Measurements from ENCODE around the gene LOXL1. TPM values are rescaled to one million over a fixed set of nuclear protein-coding genes. Genes with fewer than 3 reads are reported as not detected.

LOXL1 gene
- polyA plus RNA-seq, 5 donors, result 123 to 201 (median 139) TPM

DNA sequence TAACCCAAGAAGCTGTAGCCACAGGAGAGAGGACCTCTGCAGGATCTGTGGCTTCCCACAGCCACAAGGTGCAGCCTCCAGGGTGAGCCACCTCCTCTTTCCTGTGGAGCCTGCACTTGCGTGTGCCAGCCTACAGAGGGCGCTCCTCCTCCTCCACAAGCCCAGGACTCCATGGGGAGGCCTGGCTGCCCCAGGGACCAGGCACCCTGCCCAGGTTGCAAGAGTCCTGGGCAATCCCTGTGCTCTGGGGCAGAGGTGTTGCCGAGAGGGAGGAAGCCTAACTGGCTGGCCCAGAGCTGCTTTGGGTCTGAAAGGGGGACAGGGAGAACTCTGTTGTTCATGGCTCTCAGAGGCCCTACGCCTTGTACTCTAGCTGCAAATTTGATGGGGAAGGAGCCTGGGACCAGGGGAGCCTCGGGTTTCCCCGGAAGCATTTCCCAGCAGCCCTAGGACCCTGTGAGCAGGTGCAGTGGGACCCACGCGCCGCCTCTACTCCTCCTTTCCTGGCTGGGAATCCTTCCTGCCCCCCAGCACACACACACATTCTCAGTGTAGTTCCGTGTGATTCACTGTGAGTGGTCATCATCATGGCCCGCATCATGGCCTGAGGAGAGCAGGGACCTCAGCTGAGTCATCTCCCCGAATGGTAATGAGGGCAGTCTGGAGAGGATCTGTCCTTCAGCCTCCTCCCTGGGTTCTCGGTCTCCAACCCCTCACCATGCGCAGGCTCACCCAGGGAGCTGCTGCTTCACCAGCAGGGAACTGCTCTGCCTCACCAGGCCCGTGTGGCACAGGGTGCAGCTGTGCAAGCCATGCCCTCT is 28.6 kb upstream of the LOXL1 start:
- DNase-seq, result no peak

DNA sequence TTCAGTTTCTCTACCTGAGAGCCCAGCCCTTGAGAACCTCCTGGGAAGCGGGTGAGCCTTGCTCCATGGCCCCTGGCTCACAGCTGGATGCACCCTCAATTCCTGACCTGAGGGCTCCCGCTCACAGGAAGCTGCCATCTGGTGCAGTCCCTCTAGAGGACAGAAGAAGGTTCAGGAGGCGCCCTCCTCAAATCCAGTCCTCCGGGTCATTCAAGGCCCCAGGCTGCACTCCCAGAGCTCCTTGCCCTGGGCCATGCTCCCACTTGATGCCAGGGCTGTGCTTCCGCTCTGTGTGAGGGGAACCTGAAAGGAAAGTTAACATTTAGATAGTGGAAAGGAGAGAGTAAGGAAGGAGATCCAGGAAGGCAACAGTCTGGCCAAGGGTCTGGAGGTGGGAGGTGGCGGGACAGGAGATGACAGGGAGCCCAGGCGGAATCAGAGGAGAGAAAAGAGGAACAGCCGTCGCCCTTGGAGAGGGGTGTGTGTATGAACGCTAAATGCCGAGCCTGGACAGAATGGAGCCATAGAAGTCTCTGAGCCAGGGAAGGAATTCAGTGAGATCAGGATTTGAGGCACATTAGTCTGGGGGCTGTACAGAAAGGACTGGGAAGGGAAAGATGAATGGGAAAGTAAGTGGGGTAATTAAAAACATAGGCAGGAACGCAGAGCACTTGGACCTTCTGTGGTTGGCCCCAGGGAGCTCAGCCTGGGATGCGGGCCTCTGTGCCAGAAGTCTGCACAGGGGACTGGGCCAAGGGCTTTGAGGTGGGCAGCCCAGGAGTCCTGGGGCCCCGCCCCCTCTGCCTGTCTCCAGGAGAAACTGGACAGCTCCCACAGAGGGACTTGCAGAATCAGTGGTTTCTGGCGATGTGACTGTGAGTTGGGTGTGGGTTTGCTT is 26.8 kb upstream of the LOXL1 start:
- no peak for DNase-seq

DNA sequence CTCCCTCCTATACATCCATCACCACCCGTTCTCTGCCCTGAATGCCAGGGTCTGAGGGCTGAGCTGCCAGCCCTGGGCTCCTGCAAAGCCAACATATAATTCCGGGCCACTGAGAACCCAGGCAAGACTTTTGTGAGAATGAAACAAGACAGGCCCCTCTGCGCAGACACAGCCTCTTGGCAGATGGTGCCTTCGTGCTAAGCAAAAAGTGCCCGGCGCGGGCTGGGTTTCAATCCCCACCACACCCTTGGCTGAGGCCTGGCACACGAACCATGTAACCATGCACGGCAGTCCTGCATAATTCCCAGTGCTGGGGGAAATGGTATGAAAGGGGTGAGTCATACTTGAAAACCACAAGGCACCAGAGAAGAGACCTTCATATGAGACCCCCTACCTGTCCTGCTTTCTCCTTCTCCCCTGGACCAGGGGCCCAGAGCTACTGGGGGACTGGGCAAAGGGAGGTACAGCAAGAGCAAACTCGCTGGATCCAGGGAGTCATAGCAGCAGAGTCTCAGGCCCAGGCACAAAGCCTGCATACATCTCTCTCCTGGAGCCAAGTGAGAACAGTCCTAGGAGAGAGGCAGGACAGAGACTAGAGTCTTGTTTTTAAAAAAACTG is 26.1 kb upstream of the LOXL1 start:
- DNase-seq, result no peak

DNA sequence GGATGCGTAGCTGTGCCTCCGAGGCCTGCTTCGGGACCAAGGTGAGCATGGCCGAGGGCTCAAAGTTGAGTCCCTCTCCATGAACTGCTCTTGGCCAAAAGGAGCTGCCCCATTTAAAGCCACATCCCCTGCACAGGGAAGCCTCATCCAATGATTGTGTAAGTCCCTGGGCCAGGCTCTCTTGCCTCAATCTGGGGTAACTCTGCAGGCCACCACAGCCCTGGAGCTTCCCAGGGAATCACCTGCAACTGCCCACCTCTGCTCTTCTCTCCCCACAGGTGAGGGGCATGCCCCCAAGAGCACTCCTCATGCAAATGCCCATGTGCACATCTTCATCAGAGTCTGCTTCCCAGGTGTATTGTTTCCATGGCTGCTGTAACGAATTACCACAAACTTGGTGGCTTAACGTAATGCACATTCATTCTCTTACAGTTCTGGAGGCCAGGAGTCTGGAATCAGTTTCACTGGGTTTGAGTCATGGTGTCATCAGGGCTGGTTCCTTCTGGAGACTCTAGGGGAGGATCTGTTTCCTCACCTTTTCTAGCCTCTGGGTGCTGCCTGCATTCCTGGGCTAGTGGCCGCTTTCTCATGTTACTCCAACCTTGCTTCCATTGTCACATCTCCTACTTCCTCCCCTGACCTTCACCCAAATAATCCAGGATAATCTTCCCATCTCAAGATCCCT is 25.0 kb upstream of the LOXL1 start:
- DNase-seq, result no peak

DNA sequence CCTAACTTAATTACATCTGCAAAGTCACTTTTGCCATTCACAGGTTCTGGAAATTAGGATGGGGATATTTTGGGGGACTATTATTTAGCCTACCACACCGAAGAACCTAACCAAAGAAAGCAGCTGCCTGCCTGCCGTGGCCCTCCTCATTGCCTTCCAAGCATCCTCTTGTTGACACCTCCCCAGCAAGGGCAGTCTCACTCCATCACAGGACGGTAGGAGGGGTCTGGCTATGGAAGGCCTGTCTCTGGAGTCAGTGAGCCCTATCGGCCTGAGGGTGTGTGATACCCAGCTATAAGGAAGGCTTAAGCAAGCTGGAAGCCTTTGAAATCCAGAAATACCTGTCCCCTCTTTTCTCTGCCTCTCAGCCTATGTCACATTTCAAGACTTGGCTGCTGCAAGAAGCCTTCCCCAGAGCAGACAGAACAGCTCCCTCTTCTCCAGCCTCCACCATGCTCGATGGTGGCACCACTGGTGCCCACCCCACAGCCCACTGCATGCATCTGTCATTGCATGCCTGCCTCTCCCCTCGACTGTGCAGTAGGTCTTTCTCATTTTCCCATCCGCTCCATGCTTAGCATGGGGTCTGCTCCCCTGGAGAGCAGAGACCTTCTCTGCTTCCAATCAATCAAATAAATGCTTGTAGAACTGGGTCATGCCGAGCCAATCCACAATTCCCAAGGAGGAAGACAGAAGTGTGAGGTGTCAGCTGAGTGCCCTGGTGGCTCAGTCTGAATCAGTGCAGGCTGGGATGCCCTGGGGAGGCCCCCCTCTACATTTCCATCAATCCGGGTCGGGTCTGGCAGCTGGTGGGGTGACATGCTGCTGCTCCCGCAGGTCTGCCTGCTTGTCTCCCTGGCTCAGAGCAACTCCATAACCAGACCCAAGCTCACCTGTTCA is 23.9 kb upstream of the LOXL1 start:
- no peak for DNase-seq

DNA sequence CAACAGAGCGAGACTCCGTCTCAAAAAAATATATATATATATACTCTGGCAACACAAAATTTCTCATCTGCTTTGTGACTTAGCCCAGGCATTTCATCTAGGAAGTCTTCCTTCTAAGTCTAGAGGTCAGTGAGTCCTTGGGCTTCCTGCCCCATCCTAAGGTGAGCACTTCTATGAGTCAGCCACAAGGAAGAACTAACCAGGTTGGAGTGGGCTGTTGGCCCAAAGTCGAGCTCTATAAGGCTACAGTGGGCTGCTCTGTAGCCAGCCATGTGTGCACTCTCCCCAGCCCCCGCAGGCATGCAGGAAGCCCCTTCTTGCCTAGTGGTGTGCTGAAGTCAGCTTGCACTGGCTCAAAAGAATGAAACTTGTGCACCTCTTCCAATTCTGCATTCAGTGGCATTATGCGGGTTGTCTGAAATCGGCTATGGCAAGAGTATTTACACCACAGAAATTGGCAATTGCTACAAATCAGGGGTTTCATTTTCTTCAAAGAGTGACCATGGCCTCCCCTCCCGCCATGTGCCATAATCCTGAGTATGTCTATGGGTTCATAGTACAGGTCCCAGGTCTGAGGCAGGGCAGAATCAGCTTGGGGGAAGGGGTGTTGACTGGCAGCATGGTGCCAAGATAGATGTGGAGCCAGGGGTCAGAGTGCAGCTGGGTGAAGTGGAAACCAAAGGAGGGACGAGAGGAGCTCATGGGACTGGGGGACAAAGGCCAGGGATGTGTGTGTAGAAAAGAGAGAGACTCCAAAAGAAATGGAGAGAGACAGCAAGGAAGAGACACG is 22.0 kb upstream of the LOXL1 start:
- DNase-seq, result no peak

DNA sequence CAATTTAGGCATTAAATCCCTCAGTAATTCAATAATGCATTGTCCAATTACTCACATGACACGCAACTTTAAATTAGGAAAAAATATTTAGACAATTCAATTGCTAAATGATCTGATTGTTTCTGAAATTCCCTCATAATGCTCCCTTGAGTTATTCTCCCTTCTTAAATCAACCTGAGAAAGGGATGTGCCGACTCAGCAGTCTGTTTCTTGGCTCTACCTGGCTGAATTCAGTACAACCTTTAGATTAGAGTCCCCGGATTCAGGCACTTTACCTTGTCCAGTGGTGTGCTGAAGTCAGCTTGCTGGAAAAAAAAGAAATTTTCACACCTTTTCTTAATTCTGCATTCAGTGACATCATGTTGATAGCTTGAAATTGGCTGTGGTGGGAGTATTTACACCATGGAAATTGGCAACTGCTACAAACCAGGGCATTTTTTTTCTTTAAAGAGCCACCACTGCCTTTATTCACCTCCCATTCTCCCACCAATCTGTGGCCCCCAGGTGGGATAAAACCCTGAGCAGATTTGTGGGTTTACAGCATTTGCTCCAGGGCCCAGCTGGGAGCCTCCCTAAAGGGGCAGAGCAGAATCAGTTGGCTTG is 20.9 kb upstream of the LOXL1 start:
- DNase-seq, result no peak

DNA sequence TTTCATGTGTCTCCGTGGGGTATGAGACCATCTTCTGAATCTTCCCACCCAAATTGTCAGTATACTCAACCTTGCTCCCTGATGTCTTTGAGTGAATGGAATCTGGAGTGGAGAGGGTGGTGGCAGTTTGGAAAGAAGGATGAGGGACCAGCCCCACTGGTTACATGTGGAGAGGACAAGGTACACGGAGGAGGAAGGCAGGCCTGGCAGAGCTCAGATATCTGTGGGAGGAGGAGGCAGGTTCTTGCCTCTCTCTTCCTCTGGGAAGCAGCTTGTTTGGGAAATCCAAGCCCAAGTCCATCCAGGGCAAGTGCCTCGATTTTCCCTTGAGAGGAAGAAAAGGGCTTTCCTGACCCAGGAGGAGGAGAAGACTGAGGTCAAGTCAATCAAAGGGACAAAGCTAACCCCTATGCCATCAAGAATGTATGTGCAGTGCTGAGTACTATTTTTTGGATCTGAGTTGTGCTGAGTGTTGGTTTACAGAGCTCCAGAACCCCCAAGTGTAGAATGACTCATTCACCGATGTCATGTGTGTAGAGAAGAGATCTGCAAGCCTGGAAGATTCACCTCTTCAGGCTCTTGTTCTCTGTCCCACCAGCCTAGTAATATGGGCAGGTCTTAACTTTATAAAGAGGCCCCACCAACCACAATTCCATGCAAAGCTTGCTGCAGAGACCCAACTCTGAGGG is 19.8 kb upstream of the LOXL1 start:
- DNase-seq, result no peak

DNA sequence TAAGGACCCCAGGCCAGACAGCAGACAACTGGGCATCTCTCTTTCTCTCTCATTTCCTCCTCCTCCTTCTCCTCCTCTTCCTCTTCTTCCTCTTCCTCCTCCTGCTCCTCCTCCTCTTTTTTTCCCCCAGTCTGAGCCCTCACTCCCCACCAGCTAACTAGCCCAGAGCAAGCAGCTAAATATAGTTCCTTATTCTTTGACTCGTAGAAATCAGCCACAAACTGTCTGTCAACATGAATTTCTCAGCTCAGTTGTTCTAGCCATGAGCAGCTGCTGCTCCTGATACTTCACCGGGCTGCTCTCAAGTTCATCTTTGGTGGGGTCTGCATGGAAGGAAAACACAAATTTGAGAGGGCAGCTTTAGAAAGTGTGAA is 19.2 kb upstream of the LOXL1 start:
- DNase-seq, result no peak

DNA sequence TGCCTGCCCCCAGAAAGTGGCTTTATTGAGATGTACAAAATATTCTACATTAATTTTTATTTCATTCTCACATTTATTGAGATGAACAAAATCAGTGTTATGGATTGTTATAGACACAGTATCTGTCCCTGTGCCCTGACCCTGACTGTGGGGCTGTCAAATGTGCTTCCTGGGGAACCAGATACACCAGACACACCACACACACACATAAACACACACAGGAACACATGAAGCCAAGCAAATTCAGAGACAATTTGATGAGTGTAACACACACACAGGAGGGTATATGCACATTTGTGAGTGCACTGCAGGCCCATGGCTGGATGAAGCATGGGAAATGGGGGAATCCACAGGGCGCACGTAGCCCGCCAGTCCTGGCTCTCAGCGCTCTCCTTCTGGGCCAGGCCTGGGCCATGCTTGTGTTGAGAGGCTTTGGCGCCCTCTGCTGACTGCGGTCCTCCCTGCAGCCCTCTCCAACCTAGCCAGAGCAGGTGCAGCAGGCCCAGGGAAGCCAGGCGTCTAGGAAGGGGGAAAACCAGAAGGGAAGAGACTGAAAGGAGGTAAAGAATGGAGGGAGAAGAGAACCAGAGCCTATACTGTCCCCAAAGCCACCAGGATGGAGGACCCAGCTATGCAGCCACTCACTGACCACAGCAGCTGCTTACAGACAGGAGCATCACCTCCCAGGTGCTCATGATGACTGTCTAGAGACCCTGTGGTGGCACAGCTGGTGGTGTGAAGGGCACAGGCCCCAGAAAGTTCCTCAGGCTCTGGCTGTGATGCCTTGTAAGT is 18.0 kb upstream of the LOXL1 start:
- peak in 1 of 2 donors; percentile 78 for DNase-seq

DNA sequence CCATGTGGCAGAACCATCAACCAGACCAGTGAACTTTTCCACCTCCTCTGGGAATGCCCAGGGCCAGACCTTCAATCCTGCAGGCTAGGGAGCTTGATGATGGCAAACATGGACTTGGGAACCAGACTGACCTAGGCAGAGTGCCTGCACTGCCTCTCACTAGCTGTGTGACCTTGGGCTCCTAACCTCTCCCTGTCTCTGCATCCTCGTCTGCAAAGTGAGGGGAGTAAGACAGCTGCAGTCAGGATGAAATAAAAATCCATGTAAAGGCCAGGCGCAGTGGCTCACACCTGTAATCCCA is 17.5 kb upstream of the LOXL1 start:
- DNase-seq, result no peak

DNA sequence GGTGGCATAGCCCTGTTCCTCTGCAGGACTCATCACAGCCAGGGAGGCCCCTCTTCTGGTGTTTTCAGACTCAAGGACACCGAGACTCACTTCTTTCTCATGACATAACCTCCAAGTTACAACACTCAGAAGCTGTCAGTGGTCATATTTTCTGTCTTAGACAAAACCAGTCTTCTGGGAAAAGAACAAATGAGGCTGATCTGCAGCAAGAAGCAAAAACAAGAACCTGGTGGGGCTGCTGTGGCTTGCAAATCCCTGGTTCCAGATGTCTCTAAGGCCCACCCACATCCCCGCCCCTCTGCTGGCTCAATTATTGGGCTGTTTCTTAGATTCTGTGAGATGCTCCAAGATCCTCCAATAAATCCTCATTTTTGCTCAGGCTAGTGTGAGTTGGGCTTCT is 16.6 kb upstream of the LOXL1 start:
- no peak for DNase-seq

DNA sequence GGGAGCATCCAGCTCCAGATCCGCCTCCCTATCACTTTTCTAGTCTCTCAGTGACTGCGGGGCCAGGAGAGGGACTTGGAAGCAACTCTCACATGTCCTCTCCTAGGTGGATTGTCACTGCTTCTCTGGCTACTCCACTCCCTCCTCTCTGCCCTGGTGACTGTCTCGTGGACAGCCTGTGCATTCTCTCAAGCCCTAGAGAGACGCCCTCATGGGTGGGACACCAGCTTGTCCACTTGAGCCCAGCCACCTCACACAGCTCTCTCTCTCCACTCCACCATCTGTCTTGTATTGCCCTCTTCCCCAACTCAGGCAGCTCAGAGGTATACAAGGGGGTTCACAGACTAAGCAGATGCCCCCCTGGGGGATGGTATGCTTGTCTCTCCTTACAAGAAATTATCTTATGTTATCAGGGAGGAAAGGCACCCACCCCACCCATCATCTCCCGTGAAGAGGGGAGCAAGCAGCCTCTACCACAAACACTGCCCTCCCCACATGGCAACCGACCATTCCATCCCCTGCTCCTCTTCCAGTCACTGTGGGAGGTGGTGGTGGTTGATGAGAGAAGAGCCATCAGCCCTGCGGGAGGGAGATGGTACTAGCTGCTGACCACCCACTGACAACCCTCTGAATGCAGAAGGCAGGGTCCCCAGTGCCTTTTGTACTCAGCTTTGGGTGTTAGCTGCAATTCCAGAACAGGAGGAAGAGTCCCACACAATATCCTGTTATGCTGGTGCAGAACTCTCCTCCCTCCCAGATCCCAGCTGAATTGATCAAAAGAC is 15.5 kb upstream of the LOXL1 start:
- DNase-seq, result no peak

DNA sequence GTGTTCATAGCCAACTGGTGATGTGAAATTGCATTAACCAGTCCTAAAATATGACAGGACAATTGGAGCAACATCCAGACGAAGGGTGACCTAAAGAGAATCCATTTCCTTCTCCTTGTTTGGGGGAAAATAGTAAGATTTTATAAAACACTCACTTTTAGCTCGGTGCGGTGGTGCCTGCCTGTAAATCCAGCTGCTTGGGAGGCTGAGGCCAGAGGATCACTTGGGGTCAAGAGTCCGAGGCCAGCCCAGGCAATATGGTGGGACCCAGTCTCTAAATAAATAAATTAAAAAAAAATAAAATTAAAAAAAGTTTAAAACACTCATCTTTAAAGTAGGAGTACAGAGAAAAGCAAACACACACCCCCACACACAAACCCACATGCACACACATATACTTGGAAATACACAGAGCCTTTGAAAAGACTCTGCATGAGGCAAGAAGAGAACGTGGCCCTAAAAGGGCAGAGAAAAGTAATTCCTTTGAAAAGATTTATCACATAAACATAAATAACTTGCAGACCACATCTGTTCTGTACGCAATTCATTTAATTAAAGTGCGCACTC is 14.1 kb upstream of the LOXL1 start:
- DNase-seq, result no peak

DNA sequence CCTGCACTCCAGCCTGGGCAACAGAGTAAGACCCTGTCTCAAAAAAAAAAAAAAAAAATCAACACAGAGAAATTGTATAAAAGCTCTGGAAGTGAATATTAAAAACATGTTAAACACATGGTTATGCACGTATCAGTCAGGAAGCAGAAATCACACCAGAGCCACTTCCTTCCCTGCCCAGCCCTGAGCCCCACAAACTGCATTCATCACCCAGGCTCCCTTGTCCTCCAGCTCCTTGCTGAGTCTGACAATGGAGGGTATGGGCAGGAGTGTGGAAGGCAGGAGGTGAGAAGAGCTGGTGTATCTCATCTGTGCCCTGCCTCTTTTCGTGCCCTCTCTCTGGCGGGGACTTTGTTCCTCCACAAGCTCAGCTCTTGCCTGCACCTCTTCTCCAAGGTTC is 12.1 kb upstream of the LOXL1 start:
- DNase-seq, result no peak

DNA sequence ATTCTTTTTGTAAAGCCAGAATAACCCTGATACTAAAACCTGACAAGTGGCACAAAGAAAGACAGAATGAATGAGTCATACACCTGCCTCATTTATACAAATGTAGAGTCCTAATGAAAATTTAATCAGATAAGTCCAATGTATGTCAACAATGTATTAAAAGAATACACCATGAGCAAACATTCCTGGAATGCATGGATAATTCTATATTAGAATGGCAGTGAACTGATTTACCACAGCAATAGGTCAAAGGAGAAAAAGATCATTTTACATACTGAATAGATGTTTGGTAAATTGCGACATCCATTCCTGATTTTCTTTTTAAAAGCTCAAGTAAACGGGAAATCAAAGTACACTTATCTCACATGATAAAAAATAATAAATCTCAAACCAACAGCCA is 11.2 kb upstream of the LOXL1 start:
- no peak for DNase-seq

DNA sequence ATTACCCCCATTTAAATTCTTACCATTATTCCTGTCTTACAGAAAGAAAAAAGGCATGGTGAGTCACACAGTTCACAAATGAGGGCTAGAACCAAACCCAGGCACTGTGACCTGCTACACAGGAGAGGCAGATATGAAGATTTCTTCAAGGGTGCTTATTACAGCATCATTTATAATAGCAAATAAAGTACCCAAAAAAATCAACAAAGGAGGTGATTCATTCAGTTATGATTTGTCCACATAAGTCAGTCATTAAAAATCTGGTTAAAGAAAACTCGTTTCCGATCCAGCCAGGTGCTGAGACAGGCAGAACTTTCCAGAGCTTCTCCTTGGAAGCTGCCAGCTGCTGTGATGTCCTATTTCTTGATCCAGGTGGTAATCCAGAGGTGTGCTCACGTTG is 7.5 kb upstream of the LOXL1 start:
- DNase-seq, result no peak

All from right lung (tissue), 5 donors.